ENCODE measurements around the gene GALK1. TPM values are rescaled to one million over a fixed set of nuclear protein-coding genes. Genes with fewer than 3 reads are reported as not detected.
"Not testable (repeated sequence)": the region's sequence is repeated elsewhere in the genome, so short reads cannot be mapped to it uniquely, and the experiment has no call there.

GALK1 gene
- total and polyA plus RNA-seq, 7 experiments from 2014 or later: 9.9 to 42.9 (median 18.9) TPM

DNA sequence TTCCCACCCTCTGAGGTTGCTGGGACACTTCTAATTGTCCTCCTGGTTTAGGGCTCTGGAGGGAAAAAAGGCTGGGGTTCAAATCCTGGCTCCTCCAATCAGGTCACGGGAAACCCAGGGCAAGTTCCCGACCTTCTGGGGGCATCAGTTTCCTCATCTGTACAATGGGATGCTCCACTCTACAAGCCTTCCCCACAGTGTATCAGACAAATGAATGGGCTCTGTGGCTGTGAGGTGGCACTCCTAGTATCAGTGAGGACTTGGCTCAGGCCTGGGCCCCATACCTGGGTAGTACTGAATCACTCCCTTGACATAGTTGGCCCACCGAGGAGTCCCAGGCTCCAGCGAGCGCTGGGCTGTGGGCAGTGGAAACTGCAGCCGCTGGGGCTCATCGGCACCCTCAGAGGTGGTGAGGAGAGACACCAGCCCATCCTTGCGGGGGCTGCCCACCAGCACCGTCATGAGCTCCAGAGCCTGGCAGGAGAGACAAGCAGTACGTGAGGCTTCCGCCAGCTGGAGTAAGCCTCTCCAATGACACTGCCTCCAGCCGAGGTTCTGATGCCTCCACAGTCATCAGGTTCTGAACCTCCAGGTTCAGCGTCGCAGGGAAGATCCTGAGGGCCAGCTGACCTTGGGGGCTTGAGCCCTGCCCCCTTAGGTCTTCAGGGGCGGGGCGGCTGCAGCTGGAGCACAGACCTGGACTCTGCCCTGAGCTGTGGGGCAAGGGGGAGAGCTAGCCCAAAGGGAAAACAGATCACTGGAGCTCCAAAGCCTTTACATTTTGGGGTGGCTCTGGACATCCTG is 1.2 kb downstream of the GALK1 start:
- Histone ChIP-seq H3K36me3 (ENCODE audit: control insufficient read depth in 2 of 3, insufficient read depth in 3 of 3, low read length in 3 of 3) (peaks cover 0 to 3% (median 1%) of the 10 kb centered on the region in 3 experiments), H3K4me3 (ENCODE audit: low read length) (peak overlapping the region; percentile 71), H3K27me3 (ENCODE audit: control insufficient read depth in 2 of 2, insufficient read depth in 2 of 2, low read length in 2 of 2) (no peaks in the 10 kb centered on the region), H3K27ac (ENCODE audit: low read depth, low read length) (peak overlapping the region; percentile 67), H3K9me3 (ENCODE audit: control insufficient read depth in 2 of 3, low read length in 3 of 3) (no peaks in the 10 kb centered on the region), H3K4me1 (ENCODE audit: control insufficient read depth in 2 of 2, insufficient read depth in 2 of 2, low read length in 2 of 2) (peaks cover 11% of the 10 kb centered on the region in 2 donors)
- DNase-seq: no peak
- Mint-ChIP-seq H3K4me1 (peaks cover 0 to 21% (median 10%) of the 10 kb centered on the region in 7 donors), H3K36me3 (no peaks in the 10 kb centered on the region), H3K27ac (peak overlapping the region in 4 of 9 donors; percentile 36 to 82 (median 70)), H3K9me3 (no peaks in the 10 kb centered on the region), H3K4me3 (peak overlapping the region; percentile 62 to 84 (median 75)), H3K27me3 (no peaks in the 10 kb centered on the region)
- ChIA-PET POLR2A (interaction anchor here (0.6 to 13.2 kb wide), 12 partner anchors 8 to 452 kb away, joined by 3 to 244 read pairs (median 4); partner anchors contain the start of genes RECQL5, SAP30BP, TRIM65 and UNC13D), CTCF (interaction anchor here (0.5 to 3.1 kb wide), 11 partner anchors 10 to 752 kb away, joined by 3 to 21 read pairs (median 8); partner anchors contain the start of genes SMIM5 and UNK)
- intact Hi-C loops (cut with micrococcal nuclease): loop anchor here (1.0 to 2.0 kb wide), 3 partner anchors 20 to 63 kb away; partner anchors contain the start of gene UNK (in 2 of the 2)
- no peak for ATAC-seq

DNA sequence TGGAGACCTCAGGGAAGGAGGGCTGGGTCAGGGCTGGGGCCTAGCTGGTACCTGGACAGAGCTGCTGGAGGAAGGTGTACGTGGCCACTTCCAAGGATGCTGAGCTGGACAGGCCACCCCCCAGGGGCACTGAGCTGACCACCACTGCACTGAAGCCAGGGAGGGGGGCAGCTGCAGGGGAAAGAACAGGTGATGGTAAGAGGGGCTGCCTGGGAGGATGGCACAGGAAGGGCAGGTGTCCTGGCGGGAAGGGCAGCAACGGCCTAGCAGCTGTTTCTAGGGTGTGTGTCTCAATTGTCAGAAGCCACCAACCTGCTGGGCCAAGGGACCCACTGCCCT is 1.8 kb downstream of the GALK1 start:
- Histone ChIP-seq H3K27me3 (ENCODE audit: control insufficient read depth in 2 of 2, insufficient read depth in 2 of 2, low read length in 2 of 2) (no peaks in the 10 kb centered on the region), H3K4me3 (ENCODE audit: low read length) (no peak overlapping the region), H3K27ac (ENCODE audit: low read depth, low read length) (no peak overlapping the region), H3K9me3 (ENCODE audit: control insufficient read depth in 2 of 3, low read length in 3 of 3) (no peaks in the 10 kb centered on the region), H3K36me3 (ENCODE audit: control insufficient read depth in 2 of 3, insufficient read depth in 3 of 3, low read length in 3 of 3) (peaks cover 0 to 4% (median 3%) of the 10 kb centered on the region in 3 experiments), H3K4me1 (ENCODE audit: control insufficient read depth in 2 of 2, insufficient read depth in 2 of 2, low read length in 2 of 2) (peaks cover 11% of the 10 kb centered on the region in 2 donors)
- intact Hi-C loops (cut with micrococcal nuclease): no loop called here
- no peak for ATAC-seq
- peak overlapping the region in 5 of 10 donors; percentile 9 to 77 (median 40) for H3K4me3 Mint-ChIP-seq
- no peaks in the 10 kb centered on the region for H3K36me3 Mint-ChIP-seq
- POLR2A ChIA-PET: interaction anchor here (1.3 to 13.2 kb wide), 5 partner anchors 9 to 113 kb away, joined by 3 to 244 read pairs (median 18); partner anchors contain the start of genes UNK and WBP2
- no peak for DNase-seq
- peaks cover 0 to 21% (median 10%) of the 10 kb centered on the region in 7 donors for H3K4me1 Mint-ChIP-seq
- no peaks in the 10 kb centered on the region for H3K9me3 Mint-ChIP-seq
- CTCF ChIA-PET: interaction anchor here (0.5 to 3.1 kb wide), 7 partner anchors 9 to 753 kb away, joined by 3 to 21 read pairs (median 4); partner anchors contain the start of genes UNK and WBP2
- H3K27ac Mint-ChIP-seq: peak overlapping the region in 2 of 9 donors; percentile 32 to 46
- no peaks in the 10 kb centered on the region for H3K27me3 Mint-ChIP-seq

- Mint-ChIP-seq H3K27ac (peak overlapping the region in 3 of 9 donors; percentile 32 to 46 (median 32)), H3K27me3 (no peaks in the 10 kb centered on the region), H3K9me3 (no peaks in the 10 kb centered on the region), H3K4me3 (peak overlapping the region in 6 of 10 donors; percentile 9 to 77 (median 42)), H3K4me1 (peaks cover 0 to 21% (median 10%) of the 10 kb centered on the region in 7 donors), H3K36me3 (no peaks in the 10 kb centered on the region)
- peaks cover 11% of the 10 kb centered on the region in 2 donors for H3K4me1 ChIP-seq (ENCODE audit: control insufficient read depth in 2 of 2, insufficient read depth in 2 of 2, low read length in 2 of 2)
- intact Hi-C loops (cut with micrococcal nuclease): no loop called here
- CTCF ChIA-PET: interaction anchor here (0.5 to 3.1 kb wide), 12 partner anchors 9 to 413 kb away, joined by 3 to 21 read pairs (median 4); partner anchors contain the start of genes TRIM65, UNK and WBP2
- H3K27me3 ChIP-seq (ENCODE audit: control insufficient read depth in 2 of 2, insufficient read depth in 2 of 2, low read length in 2 of 2): no peaks in the 10 kb centered on the region
- H3K4me3 ChIP-seq (ENCODE audit: low read length): no peak overlapping the region
- DNase-seq: no peak
- POLR2A ChIA-PET: interaction anchor here (1.3 to 13.2 kb wide), 6 partner anchors 9 to 113 kb away, joined by 3 to 244 read pairs (median 12); partner anchors contain the start of genes UNK and WBP2
- no peaks in the 10 kb centered on the region for H3K9me3 ChIP-seq (ENCODE audit: control insufficient read depth in 2 of 3, low read length in 3 of 3)
- H3K27ac ChIP-seq (ENCODE audit: low read depth, low read length): no peak overlapping the region
- peaks cover 0 to 9% (median 3%) of the 10 kb centered on the region in 3 experiments for H3K36me3 ChIP-seq (ENCODE audit: control insufficient read depth in 2 of 3, insufficient read depth in 3 of 3, low read length in 3 of 3)
- no peak for ATAC-seq
These were observed 2.3 kb downstream of the GALK1 start for GRCh38 chr17:75762513-75763268.

GRCh38 chr17:75759978-75760640 is 4.9 kb downstream of the GALK1 start:
- intact Hi-C loops (cut with micrococcal nuclease); H3K4me3 Mint-ChIP-seq: not testable (repeated sequence)

GRCh38 chr17:75759457-75759856 is 5.5 kb downstream of the GALK1 start:
- intact Hi-C loops (cut with micrococcal nuclease): no loop called here
- Mint-ChIP-seq H3K4me1 (peaks cover 6 to 26% (median 15%) of the 10 kb centered on the region in 7 donors), H3K9me3 (no peaks in the 10 kb centered on the region), H3K4me3 (no peak overlapping the region), H3K27me3 (no peaks in the 10 kb centered on the region), H3K36me3 (no peaks in the 10 kb centered on the region), H3K27ac (no peak overlapping the region)
- Histone ChIP-seq H3K9me3 (ENCODE audit: control insufficient read depth in 2 of 3, low read length in 3 of 3) (no peaks in the 10 kb centered on the region), H3K27me3 (ENCODE audit: control insufficient read depth in 2 of 2, insufficient read depth in 2 of 2, low read length in 2 of 2) (no peaks in the 10 kb centered on the region), H3K4me3 (ENCODE audit: low read length) (no peak overlapping the region), H3K4me1 (ENCODE audit: control insufficient read depth in 2 of 2, insufficient read depth in 2 of 2, low read length in 2 of 2) (peaks cover 11 to 16% of the 10 kb centered on the region in 2 donors), H3K36me3 (ENCODE audit: control insufficient read depth in 2 of 3, insufficient read depth in 3 of 3, low read length in 3 of 3) (peaks cover 0 to 16% (median 3%) of the 10 kb centered on the region in 3 experiments), H3K27ac (ENCODE audit: low read depth, low read length) (no peak overlapping the region)
- ChIA-PET POLR2A (interaction anchor here (13.2 kb wide), 1 partner anchor 17 kb away, joined by 244 read pairs; a partner anchor contains a TSS), CTCF (interaction anchor here (1.2 kb wide), 1 partner anchor 125 kb away, joined by 3 read pairs; the partner anchor contains the start of gene SMIM5)
- ATAC-seq: no peak
- DNase-seq: no peak

More at GRCh38 chr17:75759978-75760640, 4.9 kb downstream of the GALK1 start:
- not testable (repeated sequence) for H3K27me3 Mint-ChIP-seq; H3K36me3 Mint-ChIP-seq; H3K4me3 ChIP-seq (ENCODE audit: low read length); ATAC-seq; H3K27ac Mint-ChIP-seq; H3K27ac ChIP-seq (ENCODE audit: low read depth, low read length); H3K9me3 ChIP-seq (ENCODE audit: control insufficient read depth in 2 of 3, low read length in 3 of 3); H3K9me3 Mint-ChIP-seq; DNase-seq; H3K27me3 ChIP-seq (ENCODE audit: control insufficient read depth in 2 of 2, insufficient read depth in 2 of 2, low read length in 2 of 2)
- peaks cover 0 to 16% (median 3%) of the 10 kb centered on the region in 3 experiments for H3K36me3 ChIP-seq (ENCODE audit: control insufficient read depth in 2 of 3, insufficient read depth in 3 of 3, low read length in 3 of 3)
- H3K4me1 Mint-ChIP-seq: peaks cover 0 to 21% (median 10%) of the 10 kb centered on the region in 7 donors
- H3K4me1 ChIP-seq (ENCODE audit: control insufficient read depth in 2 of 2, insufficient read depth in 2 of 2, low read length in 2 of 2): peaks cover 11% of the 10 kb centered on the region in 2 donors
- CTCF ChIA-PET: interaction anchor here (1.2 kb wide), 1 partner anchor 126 kb away, joined by 3 read pairs; the partner anchor contains the start of gene SMIM5
- POLR2A ChIA-PET: interaction anchor here (13.2 kb wide), 1 partner anchor 16 kb away, joined by 244 read pairs; a partner anchor contains a TSS
